Measurements from ENCODE around the gene SET.
"Not testable (repeated sequence)": the region's sequence is repeated elsewhere in the genome, so short reads cannot be mapped to it uniquely, and the experiment has no call there.

- TF ChIP-seq ZSCAN18 (CRISPR knock-in tag; IDR thresholded peaks at IDR 0.05); FOXP1 (CRISPR knock-in tag; IDR thresholded peaks at IDR 0.05; ENCODE audit: borderline replicate concordance); CTCF (IDR thresholded peaks at IDR 0.05); TCF7 (CRISPR knock-in tag; IDR thresholded peaks at IDR 0.05; ENCODE audit: low read depth); GABPB1 (CRISPR knock-in tag; IDR thresholded peaks at IDR 0.05); MLX (CRISPR knock-in tag; IDR thresholded peaks at IDR 0.05); ZNF263 (CRISPR knock-in tag; IDR thresholded peaks at IDR 0.05; ENCODE audit: low read depth); ERG (CRISPR knock-in tag; IDR thresholded peaks at IDR 0.05): not testable (repeated sequence)
Measured at GRCh38 chr9:128648206-128648605, 40.8 kb upstream of the SET start.
